COLO668 (cell line): ENCODE data around the gene CHRD.
A peak's percentile ranks its signal among the peaks of the same experiment; 100 is the strongest.
"Not testable (repeated sequence)": the region's sequence is repeated elsewhere in the genome, so short reads cannot be mapped to it uniquely, and the experiment has no call there.

Experiments
- DNase-seq: peaks from one replicate; lab custom pipeline; 2025; ENCODE audit not compliant: unreplicated experiment; lab: John Stamatoyannopoulos, UW

Gene CHRD

GRCh38 chr3:184414418-184415202 lies 34.8 kb downstream of the CHRD start:
- no peak for DNase-seq

- no peak for DNase-seq
Measured at GRCh38 chr3:184415203-184415490, 35.3 kb downstream of the CHRD start.

DNA sequence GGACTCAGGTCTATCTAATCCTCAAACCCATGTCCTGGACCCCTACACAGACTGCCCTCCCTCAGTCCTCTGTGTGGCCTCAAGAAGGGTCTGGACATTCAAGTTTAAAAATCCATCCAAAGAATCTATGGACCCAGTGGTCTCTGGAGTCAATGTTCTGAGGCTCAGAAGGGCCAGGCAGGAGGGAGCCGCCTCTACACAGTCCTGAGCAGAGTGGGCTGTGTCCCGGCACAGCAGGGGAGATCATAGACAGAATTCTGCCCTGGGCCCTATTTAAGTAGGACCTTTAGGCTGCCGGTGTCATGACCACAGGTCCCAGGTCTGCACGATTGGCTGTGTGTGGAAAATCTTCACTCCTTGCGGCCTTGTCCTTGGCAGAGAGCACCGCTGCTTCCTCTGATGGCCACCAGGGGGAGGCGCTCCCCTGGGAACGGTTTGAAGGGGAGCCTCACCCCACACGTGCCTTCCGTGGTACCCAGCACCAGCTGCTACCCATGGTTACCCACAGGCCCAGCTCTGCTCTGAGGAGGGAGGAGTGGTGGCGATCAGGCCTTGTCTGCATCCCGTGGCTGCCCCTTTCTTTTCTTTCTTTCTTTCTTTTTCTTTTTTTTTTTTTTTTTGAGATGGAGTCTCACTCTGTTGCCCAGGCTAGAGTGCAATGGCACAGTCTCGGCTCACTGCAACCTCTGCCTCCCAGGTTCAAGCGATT lies 37.9 kb downstream of the CHRD start:
- peak; percentile 57 for DNase-seq

DNA sequence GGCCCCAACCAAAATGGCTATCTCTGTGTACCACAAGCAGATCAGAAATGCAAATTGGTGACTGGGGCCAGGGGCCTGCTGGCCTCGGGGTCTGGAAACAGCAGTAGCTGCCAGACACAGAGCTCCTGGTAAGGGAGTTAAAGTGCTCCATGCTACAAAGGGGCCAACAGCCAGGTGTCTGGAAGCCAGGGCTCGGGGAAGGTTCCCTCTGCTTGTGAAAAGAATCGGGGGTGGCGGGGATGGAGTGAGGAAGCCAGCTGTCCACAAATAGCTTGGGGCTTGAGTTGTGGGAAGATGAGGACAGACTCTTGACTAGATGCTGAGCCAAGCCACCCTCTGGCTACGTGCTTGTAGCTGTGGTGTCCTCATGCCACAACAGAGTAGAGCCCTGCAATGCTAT lies 39.3 kb downstream of the CHRD start:
- no peak for DNase-seq

- no peak for DNase-seq
Measured at GRCh38 chr3:184423561-184423960, 43.7 kb downstream of the CHRD start.

DNA sequence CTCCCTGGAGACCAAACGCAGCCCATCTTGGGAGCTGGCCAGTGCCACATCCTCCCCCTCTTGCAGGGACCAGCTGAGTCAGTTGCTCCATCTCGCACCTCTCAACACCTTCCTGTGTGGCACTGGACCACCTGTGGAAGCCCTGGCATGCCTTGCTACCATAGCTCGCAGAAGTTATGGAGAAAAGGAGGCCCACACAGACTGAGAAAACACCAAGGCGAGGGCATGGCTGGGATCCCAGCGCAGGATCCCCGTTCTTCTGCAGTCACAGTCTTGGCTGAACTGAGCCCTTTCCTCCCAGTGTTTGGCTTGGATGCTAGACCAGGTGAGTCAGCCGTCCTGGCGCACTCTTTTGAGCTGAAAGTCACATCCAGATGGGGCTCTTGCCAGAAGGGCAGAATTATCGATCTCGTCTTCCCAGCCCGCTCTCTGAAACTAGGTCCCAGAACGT lies 46.9 kb downstream of the CHRD start:
- no peak for DNase-seq

GRCh38 chr3:184428561-184429175 lies 48.8 kb downstream of the CHRD start:
- DNase-seq = no peak

DNA sequence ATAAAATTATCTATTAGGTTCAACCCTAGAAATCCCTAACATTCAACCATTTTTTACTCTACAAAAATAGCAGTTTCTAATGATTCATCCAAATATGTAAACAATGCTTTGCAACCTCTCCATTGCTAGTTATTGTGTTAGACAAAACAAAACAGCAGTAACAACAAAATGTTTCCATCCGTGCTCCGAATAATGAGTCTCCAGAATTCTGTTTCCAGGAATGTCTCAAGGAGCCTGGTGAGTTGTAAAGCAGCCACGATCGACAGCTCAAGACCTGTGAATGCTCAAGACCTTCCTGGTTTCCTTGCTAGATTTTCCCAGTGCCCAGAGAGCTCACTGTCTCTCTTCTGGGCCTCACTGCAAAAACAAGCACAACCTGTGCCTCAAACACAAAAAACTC lies 49.9 kb downstream of the CHRD start:
- DNase-seq = no peak

- no peak for DNase-seq
Measured at GRCh38 chr3:184430940-184431339, 51.1 kb downstream of the CHRD start.

DNA sequence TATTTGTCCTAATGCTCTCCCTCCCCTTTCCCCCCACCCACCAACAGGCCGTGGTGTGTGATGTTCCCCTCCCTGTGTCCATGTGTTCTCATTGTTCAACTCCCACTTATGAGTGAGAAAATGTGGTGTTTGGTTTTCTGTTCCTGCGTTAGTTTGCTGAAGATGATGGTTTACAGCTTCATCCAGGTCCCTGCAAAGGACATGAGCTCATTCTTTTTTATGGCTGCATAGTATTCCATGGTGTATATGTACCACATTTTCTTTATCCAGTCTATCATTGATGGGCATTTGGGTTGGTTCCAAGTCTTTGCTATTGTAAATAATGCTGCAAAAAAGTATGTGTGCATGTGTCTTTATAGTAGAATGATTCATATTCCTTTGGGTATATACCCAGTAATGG lies 53.3 kb downstream of the CHRD start:
- DNase-seq = not testable (repeated sequence)

DNA sequence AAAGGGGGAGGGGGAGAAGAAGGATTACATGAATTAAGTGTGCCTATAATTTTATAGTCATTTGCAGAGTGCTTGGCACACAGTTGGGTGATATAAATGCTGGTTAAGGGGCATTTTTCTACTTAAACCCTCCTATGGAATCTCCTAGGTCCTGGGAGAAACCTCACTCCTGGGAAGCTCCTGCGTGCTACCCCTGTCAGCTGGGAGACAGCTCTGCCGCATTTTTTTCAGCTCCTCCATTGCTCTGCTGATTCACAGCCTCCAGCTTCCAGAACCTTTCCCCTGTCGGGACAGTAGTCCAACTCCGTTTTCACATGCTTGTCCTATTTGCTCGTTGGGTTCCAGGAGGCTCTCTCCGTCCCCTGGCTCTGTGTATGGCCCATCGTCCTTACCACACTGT lies 59.2 kb downstream of the CHRD start:
- DNase-seq = no peak
